NCI-H2196 (cell line): ENCODE measurements around the gene MAP7.

Experiments
- DNase-seq: peaks from one replicate; lab custom pipeline; 2025; ENCODE audit not compliant: unreplicated experiment; lab: John Stamatoyannopoulos, UW

Gene MAP7

GRCh38 chr6:136426627-136427377 is 123.4 kb downstream of the MAP7 start:
- no peak for DNase-seq

- DNase-seq: no peak
Observed at GRCh38 chr6:136425793-136426192, 124.4 kb downstream of the MAP7 start.

DNA sequence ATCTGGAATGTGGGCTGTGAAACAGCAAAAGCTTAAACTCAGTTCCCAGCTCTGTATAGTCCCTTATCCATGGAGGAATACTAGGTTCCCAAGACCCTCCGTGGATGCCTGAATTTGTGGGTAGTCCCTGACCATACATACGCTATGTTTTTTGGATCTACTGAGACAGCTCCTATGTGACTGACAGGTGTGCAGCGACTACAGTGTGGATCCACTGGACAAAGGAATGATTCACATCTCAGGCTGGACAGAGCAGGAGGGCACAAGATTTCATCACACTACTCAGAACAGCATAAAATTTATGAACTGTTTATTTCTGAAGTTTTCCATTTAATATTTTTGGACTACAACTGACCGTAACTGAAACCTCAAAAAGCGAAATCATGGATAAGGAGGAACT is 125.3 kb downstream of the MAP7 start:
- DNase-seq: no peak

DNA sequence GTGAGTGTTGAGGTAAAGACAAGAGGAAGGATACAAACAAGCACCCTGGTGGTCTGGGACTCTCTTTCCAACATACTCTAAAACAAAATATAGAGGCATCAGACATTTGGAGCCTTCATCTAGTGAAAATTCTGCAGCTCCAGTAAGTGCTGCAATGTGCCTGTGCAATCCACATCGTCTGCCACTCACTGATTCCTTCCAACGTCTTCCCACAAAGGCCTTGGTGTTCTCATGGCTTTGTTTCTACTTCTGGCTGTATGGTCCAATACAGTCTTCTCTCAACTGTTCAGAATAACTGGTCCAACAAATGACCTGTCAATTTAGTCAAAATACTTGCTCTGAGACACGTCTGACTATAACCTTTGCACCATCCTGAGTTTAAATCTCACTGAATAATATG is 125.8 kb downstream of the MAP7 start:
- no peak for DNase-seq

DNA sequence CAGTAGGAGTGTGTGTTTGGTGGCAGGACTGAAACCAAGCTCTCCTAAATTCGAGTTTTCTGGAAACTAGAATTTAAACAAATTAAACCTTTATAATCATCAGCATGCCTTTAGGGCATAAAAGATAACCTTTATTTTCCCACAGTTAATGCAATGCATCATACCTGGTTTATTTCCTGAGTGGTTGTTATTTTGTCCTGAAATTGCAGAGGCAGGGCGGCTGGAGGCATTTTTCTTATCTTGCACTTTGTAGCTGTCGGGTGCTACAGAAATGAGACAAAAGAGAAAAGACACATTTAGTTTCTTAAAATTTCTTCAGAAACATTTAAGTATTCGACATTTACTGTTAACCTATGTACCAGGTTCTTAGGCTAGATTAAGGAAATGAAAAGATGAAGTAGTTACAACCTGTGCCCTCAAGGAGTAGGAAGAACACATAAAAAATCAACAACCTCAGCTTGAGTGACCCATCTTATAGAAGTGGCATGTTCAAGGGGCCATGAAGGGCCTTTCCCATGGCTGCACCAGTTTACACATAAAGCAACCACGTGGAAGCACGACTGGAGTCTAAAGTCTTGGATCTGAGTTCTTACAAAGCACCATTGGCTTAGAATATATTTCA is 128.6 kb downstream of the MAP7 start:
- DNase-seq: no peak

DNA sequence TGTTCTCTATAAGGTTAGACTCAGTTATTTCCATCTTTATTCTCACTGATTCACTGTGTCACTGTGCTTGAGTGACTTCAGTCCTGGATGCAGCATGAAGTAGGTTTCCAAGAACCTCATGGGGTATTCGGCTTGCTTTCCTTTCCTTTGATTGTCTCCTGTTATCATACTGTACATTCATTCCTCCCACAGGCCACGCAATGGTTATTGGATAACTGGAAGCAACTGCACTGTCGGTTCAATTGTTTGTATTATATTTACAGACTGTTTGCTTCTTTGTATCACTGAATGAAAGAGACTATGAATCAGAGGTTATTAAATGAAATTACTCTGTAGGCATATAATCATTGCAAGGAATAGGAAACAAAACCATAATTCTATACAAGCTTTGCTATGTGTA is 129.4 kb downstream of the MAP7 start:
- no peak for DNase-seq

DNA sequence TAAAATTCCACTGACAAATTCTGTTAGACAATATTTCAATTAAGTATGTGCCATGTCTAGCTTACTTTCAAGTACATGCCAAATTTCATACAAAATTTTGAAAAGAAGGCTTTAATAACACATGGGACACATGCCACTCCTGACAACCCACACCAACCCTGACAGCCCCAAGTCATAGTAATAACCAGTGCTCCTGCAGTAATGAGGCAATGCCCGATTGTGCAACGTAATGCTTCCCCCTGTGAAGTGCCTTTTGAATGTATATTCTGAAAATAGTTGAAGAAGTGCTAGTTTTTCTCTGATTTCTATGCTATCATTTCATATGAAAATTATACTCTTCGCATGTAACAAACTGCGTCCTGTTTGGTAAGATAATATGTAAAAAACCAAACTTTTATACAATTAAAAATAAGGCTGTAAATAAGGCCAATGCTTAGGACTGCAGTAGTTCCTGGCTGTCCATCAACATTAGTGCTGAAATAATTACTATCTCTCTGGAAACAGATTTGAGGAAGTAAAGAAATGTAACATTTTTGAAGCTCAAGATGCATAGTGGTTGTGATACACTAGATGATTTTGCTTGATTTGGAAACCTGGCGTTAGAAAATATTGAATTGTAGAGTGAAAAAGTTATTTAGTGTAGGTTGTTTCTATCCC is 134.7 kb downstream of the MAP7 start:
- DNase-seq: no peak

- no peak for DNase-seq
Observed at GRCh38 chr6:136412410-136412809, 137.8 kb downstream of the MAP7 start.

GRCh38 chr6:136411453-136412354 is 138.5 kb downstream of the MAP7 start:
- DNase-seq: no peak

- DNase-seq: peak; percentile 68
Observed at GRCh38 chr6:136411025-136411325, 139.2 kb downstream of the MAP7 start.

DNA sequence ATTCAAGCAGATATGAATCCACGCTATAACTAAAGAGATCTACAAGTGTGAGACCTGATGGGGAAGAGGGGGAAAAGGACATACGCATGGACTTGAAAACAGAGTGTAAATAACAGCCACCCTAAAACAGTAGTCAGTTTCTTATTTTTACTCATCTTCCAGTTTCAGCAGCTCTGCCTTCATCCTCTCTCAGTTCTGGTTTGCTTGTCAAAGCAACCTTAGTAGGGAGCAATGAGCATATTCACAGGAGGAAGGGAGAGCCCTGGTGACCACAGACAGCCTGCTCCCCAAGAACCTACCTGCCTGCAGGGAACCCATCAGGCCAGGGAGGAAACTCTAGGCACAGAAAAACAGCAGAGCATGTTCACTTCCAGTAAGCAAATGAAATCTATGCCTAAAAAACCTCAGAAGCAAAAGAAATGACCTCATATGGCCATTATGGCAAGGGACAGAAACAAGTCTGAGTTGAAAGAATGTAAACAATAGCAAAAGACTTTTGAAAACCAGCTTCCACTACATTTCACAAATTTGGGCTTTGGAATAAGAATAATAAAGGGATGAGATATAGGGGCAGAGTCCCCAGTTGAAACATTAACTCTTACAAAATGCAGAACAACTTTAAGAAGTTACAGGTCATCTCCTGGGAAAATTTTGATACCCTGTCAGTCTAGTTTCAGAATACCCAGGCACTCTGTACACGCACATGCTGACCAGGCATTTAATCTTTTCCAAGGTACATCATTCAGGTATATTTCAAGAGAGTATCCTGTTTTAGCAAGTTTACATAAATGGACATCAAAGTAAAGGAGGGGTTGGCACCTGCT is 139.8 kb downstream of the MAP7 start:
- DNase-seq: no peak

DNA sequence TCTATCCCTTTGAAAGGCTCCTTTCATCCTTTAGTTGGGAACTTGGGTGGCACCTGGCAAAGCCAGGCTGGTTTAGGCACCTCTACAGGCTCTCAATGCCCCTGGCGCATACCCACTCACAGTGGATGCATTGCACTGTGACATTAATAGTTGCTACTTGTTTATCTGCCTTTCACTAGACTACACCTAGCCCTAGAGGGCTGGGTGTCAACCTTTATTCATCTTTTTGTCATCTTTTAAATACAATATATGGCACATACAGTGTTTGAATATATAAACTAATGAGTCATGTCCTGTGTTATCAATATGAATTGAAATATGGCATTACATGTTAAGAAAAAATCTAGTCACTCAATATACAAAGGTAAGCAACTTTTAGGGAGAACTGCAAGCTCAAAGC is 140.6 kb downstream of the MAP7 start:
- DNase-seq: no peak

- no peak for DNase-seq
Observed at GRCh38 chr6:136408204-136408603, 142.0 kb downstream of the MAP7 start.

- no peak for DNase-seq
Observed at GRCh38 chr6:136405420-136406029, 144.7 kb downstream of the MAP7 start.

GRCh38 chr6:136404627-136405419 is 145.4 kb downstream of the MAP7 start:
- DNase-seq: no peak

DNA sequence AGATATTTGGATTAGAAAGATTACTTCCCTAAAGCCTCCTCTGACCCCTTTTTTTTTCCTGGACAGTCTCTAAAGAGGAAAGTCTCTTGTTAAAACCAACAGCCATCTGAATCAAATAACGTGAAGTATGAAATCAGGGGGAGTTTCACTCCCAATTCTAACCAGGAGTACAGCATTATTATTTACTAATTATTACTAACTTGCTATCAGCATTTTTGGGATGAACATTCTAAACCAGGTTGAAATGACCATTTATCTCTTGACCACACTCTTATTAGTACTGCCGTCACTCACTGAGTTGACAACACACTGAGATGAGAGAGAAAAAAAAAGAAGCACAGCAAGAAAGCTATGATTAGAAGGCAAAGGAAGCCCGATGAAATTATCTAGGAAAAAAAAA is 146.2 kb downstream of the MAP7 start:
- no peak for DNase-seq

GRCh38 chr6:136403110-136403980 is 146.9 kb downstream of the MAP7 start:
- peak; percentile 9 for DNase-seq

DNA sequence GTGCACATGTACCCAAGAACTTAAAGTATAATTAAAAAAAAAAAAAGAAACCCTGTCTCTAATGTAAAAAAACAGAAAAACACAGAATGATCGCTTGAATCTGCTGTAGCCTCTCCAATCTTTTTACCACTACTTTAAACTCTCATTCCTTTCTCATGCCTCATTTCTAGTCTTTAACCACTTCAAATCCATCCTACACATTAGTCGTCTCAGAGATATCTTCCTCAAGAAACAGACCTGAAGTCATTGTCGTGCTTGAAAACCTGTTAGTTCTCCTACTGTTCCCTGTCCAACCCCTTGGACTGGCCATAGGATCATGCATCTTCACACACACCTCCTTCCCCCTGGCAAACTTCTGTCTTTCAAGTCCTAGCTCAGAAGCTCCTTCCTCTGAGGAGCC is 148.5 kb downstream of the MAP7 start:
- no peak for DNase-seq
